K562 (cell line): Measurements from ENCODE around the gene LYZL4. TPM values are rescaled to one million over a fixed set of nuclear protein-coding genes. Genes with fewer than 3 reads are reported as not detected.

Source experiments
- polyA plus RNA-seq, 8 experiments: library from polyadenylated mRNA; depleted of rRNA in 4 of 8; stranded (reverse) in 5 of 8; unstranded in 3 of 8; fragments of >200 nt; fragmentation: Nextera tagmentation in 2 of 8; fragmentation: Illumina TruSeq in 1 of 8; extraction: Ambion mirVana in 2 of 8; extraction: Trizol in 1 of 8; gene quantifications; 2 replicates each; pipeline versions ENCODE4 v1.2.1 to v1.2.3, GENCODE V29; 2011 to 2014; ENCODE audit warnings: inconsistent platforms in 1 of 8, missing spikeins in 1 of 8
- total RNA-seq, 7 experiments: library from RNA; depleted of rRNA in 6 of 7; stranded (reverse); fragments of >200 nt in 6 of 7; fragmentation: Illumina TruSeq in 2 of 7; extraction: Trizol in 2 of 7; gene quantifications; 2 replicates each; pipeline versions ENCODE4 v1.2.1 to v1.2.3, GENCODE V29; 2011 to 2021; ENCODE audit warnings: low replicate concordance in 1 of 7
- TF ChIP-seq, protein P1 (sequence below): fragments of 450-650 bp; IDR thresholded peaks from 2 replicates; pipeline ENCODE4 v1.6.1; 2016; ENCODE audit warnings: low read depth

LYZL4 gene
- total and polyA plus RNA-seq, 9 of the 15 experiments (the other 6 are each of a cell fraction or from before 2014, with no cell fraction given): not detected

DNA sequence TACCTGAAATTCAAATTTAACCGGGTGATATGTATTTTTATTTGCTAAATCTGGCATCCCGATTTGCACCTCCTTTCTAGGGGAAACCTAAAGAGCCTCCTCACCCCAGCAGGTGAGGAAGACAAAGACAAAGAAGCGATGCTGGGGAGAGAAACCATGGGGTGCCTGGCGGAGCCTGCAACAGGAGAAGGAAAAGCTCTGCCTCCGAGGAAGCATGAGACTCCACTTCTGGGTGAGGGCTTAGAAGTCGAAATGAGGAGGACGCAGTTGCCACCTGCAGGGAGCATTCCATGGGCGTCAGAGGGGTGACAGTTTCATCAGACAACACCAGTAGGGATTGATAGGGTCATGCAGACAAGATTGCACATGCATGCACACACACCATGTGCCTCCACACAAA, 30.5 kb upstream of the LYZL4 start (continued):
- TF ChIP-seq, protein P1, sequence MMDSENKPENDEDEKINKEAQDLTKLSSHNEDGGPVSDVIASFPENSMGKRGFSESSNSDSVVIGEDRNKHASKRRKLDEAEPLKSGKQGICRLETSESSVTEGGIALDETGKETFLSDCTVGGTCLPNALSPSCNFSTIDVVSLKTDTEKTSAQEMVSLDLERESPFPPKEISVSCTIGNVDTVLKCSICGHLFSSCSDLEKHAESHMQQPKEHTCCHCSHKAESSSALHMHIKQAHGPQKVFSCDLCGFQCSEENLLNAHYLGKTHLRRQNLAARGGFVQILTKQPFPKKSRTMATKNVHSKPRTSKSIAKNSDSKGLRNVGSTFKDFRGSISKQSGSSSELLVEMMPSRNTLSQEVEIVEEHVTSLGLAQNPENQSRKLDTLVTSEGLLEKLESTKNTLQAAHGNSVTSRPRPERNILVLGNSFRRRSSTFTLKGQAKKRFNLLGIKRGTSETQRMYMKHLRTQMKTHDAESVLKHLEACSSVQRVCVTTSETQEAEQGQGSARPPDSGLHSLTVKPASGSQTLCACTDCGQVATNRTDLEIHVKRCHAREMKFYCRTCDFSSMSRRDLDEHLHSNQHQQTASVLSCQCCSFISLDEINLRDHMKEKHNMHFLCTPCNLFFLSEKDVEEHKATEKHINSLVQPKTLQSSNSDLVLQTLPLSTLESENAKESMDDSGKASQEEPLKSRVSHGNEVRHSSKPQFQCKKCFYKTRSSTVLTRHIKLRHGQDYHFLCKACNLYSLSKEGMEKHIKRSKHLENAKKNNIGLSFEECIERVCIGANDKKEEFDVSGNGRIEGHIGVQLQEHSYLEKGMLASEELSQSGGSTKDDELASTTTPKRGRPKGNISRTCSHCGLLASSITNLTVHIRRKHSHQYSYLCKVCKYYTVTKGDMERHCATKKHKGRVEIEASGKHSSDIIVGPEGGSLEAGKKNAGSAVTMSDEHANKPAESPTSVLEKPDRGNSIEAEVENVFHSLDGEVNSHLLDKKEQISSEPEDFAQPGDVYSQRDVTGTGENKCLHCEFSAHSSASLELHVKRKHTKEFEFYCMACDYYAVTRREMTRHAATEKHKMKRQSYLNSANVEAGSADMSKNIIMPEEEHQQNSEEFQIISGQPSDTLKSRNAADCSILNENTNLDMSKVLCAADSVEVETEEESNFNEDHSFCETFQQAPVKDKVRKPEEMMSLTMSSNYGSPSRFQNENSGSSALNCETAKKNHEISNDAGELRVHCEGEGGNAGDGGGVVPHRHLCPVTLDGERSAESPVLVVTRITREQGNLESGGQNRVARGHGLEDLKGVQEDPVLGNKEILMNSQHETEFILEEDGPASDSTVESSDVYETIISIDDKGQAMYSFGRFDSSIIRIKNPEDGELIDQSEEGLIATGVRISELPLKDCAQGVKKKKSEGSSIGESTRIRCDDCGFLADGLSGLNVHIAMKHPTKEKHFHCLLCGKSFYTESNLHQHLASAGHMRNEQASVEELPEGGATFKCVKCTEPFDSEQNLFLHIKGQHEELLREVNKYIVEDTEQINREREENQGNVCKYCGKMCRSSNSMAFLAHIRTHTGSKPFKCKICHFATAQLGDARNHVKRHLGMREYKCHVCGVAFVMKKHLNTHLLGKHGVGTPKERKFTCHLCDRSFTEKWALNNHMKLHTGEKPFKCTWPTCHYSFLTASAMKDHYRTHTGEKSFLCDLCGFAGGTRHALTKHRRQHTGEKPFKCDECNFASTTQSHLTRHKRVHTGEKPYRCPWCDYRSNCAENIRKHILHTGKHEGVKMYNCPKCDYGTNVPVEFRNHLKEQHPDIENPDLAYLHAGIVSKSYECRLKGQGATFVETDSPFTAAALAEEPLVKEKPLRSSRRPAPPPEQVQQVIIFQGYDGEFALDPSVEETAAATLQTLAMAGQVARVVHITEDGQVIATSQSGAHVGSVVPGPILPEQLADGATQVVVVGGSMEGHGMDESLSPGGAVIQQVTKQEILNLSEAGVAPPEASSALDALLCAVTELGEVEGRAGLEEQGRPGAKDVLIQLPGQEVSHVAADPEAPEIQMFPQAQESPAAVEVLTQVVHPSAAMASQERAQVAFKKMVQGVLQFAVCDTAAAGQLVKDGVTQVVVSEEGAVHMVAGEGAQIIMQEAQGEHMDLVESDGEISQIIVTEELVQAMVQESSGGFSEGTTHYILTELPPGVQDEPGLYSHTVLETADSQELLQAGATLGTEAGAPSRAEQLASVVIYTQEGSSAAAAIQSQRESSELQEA: no peak
